ENCODE measurements around the gene USP46.

Gene USP46

DNA sequence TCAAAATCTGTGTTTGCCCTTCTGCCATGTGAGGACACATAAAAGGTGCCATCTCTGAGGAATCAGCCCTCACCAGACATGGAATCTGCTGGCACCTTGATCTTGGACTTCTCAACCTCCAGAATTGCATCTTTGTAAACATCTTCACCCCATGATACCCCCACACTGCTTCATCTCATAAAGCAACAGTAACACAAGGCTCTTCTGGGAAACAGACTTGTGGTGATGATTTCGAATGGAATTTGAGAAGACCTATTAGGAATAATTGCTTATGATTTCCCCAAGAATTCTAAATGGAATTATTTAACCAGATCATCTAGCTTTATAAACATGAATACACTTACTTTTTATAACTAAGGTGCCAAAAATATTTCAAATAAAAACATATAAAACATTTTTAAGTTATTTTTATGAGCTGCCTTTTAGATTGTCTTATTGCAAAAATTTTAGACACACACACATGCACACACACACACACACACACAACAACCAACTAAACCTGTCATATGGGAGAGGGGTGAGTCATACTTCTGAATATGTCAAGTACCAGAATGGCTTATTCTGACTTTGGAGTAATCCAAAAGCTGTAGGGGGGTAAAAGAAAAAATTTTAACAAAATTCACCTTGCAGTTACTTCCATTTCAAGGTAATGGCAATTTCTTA lies 82.0 kb downstream of the USP46 start:
- DNase-seq, result peak; percentile 53
- in situ Hi-C loops (cut with HindIII; ENCODE audit: low pct_ligation_motif_present, low sequenced_read_pairs), result no loop called here
- H3K36me3 ChIP-seq (replicated peaks), result no peaks in the 10 kb centered on the region
- H3K27ac ChIP-seq, result no peak overlapping the region
- TF ChIP-seq, protein P1, sequence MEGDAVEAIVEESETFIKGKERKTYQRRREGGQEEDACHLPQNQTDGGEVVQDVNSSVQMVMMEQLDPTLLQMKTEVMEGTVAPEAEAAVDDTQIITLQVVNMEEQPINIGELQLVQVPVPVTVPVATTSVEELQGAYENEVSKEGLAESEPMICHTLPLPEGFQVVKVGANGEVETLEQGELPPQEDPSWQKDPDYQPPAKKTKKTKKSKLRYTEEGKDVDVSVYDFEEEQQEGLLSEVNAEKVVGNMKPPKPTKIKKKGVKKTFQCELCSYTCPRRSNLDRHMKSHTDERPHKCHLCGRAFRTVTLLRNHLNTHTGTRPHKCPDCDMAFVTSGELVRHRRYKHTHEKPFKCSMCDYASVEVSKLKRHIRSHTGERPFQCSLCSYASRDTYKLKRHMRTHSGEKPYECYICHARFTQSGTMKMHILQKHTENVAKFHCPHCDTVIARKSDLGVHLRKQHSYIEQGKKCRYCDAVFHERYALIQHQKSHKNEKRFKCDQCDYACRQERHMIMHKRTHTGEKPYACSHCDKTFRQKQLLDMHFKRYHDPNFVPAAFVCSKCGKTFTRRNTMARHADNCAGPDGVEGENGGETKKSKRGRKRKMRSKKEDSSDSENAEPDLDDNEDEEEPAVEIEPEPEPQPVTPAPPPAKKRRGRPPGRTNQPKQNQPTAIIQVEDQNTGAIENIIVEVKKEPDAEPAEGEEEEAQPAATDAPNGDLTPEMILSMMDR (IDR thresholded peaks at IDR 0.05; ENCODE audit: low read depth, low read length, missing control alignments), result no peak
- H3K4me3 ChIP-seq (ENCODE audit: low read depth, low read length), result no peak overlapping the region
- H3K27me3 ChIP-seq (replicated peaks), result no peaks in the 10 kb centered on the region

DNA sequence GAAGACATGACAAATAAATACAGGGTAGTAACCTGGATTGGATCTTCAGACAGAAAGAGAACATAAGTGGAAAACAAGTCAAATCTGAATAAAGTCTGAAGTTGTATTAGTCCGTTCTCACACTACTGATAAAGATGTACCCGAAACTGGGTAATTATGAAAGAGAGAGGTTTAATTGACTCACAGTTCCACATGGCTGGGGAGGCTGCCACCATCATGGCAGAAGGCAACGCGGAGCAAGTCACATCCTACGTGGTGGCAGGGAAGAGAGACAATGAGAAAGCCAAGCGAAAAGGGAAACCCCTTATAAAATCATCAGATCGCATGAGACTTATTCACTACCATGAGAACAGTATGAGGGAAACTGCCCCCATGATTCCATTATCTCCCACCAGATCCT lies 82.8 kb downstream of the USP46 start:
- DNase-seq, result no peak
- Histone ChIP-seq H3K36me3 (replicated peaks) (no peaks in the 10 kb centered on the region), H3K4me3 (ENCODE audit: low read depth, low read length) (no peak overlapping the region), H3K27me3 (replicated peaks) (no peaks in the 10 kb centered on the region), H3K27ac (no peak overlapping the region)
- in situ Hi-C loops (cut with HindIII; ENCODE audit: low pct_ligation_motif_present, low sequenced_read_pairs), result no loop called here
- TF ChIP-seq, protein P1 (IDR thresholded peaks at IDR 0.05; ENCODE audit: low read depth, low read length, missing control alignments), result no peak

DNA sequence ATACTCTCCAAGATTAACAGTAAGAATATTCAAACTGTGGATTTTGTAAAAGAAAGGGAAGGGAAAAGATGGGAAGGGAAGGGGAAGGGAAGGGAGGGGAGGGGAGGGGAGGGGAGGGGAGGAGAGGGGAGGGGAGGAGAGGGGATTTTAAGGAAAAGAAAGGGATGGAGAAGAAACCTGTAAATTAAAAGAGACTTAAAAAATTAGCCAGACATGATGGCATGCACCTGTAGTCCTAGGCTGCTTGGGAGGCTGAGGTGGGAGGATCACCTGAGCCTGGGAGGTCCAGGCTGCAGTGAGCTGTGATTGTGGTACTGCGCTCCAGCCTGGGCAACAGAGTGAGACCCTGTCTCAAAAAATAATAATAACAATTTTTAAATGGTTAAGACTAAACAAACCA lies 83.7 kb downstream of the USP46 start:
- H3K27ac ChIP-seq, result no peak overlapping the region
- TF ChIP-seq, protein P1 (IDR thresholded peaks at IDR 0.05; ENCODE audit: low read depth, low read length, missing control alignments), result no peak
- no peaks in the 10 kb centered on the region for H3K27me3 ChIP-seq (replicated peaks)
- H3K4me3 ChIP-seq (ENCODE audit: low read depth, low read length), result no peak overlapping the region
- no peak for DNase-seq
- in situ Hi-C loops (cut with HindIII; ENCODE audit: low pct_ligation_motif_present, low sequenced_read_pairs), result no loop called here
- no peaks in the 10 kb centered on the region for H3K36me3 ChIP-seq (replicated peaks)

DNA sequence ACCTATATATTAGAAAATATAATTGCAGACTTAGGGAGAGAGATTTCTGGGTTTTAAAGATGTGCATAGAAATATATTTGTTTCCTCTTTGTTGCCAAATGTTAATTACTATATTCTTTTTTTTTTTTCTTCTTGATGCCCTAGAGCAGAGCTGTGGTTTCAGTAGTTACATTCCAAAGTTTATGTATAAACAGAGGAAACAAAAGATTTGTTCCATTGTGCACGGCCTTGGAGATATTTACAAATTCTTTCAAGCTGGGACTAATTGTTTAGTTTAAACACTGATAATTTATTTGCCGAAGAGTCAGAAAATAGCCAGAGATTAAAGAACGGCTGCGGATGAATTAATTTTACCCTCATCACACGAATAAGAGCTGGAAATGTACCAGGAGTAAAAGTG lies 85.1 kb downstream of the USP46 start:
- no peak for DNase-seq
- H3K27me3 ChIP-seq (replicated peaks), result no peaks in the 10 kb centered on the region
- TF ChIP-seq, protein P1 (IDR thresholded peaks at IDR 0.05; ENCODE audit: low read depth, low read length, missing control alignments), result no peak
- H3K27ac ChIP-seq, result no peak overlapping the region
- no peaks in the 10 kb centered on the region for H3K36me3 ChIP-seq (replicated peaks)
- no peak overlapping the region for H3K4me3 ChIP-seq (ENCODE audit: low read depth, low read length)
- in situ Hi-C loops (cut with HindIII; ENCODE audit: low pct_ligation_motif_present, low sequenced_read_pairs), result loop anchor here (25.0 kb wide), 1 partner anchor 388 kb away; no protein-coding TSS in a partner anchor

DNA sequence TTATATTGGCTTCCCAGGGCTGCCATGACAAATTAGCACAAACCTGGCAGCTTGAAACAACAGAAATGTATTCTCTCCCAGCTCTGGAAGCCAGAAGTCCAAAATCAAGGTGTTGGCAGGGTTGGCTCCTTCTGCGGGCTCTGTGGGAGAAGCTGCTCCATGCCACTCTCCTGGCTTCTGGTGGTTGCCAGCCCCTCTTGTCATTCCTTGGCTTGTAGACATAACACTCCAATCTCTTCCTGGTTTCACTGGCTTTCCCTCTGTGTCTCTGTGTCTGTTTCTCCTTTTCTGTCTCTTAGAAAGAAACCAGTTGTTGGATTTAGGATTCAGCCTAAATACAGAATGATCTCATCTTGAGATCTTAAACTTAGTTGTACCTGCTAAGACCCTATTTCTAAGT lies 85.5 kb downstream of the USP46 start:
- H3K36me3 ChIP-seq (replicated peaks), result no peaks in the 10 kb centered on the region

More for the DNA sequence above, 85.5 kb downstream of the USP46 start:
- Histone ChIP-seq H3K27me3 (replicated peaks) (no peaks in the 10 kb centered on the region), H3K4me3 (ENCODE audit: low read depth, low read length) (no peak overlapping the region), H3K27ac (no peak overlapping the region)
- in situ Hi-C loops (cut with HindIII; ENCODE audit: low pct_ligation_motif_present, low sequenced_read_pairs), result loop anchor here (25.0 kb wide), 1 partner anchor 389 kb away; no protein-coding TSS in a partner anchor
- DNase-seq, result no peak
- TF ChIP-seq, protein P1 (IDR thresholded peaks at IDR 0.05; ENCODE audit: low read depth, low read length, missing control alignments), result no peak

Data from brain microvascular endothelial cell (primary cell).